ENCODE measurements around the gene SIAH2. TPM values are rescaled to one million over a fixed set of nuclear protein-coding genes. Genes with fewer than 3 reads are reported as not detected.

SIAH2 gene
- total and polyA plus RNA-seq, 2 experiments from 2014 or later: 6.3 to 28.8 TPM

DNA sequence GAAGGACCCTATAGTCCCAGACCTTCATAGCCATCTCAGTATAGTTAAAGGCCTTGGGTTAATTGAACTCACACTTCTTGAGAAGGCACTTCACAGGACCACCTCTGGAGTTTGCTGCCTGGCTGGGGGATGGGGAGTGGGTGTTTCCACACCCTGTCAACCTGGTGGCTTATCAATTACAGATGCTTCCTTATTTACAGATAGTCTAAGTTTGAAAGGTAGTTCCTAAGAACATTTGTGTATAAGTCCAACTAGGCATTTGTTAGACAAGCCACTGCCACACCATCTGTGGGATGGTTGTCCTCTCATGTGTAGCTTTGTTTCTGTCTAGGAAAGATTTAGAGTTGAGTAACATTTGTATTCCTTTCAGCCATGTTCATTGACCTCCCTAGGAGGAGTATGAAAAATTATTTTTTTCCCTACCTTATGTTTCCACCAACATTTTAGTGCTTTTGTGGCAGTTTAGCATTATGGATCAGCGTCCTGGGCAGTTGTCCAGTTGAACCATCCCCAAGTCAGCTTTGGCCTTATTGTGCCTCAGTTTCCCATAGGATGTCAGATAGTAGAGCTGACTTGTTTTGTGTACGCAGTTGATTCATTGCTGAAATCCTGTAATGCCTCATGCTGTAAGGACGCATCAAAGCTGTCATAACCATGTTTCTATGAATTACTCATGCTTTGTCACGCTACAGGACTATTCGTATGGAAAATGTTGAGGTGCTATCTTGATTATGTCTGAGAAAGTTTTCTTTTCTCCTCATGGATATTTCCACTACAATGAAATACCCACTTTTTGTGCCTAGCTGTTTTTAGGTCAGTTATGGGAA, 21.2 kb upstream of the SIAH2 start:
- no peak overlapping the region for H3K27ac Mint-ChIP-seq
- Histone ChIP-seq H3K4me1 (ENCODE audit: insufficient read depth) (no peaks in the 10 kb centered on the region), H3K4me2 (no peak overlapping the region), H3F3A (replicated peaks; ENCODE audit: low read depth) (no peaks in the 10 kb centered on the region), H3K27ac (ENCODE audit: low read depth) (no peak overlapping the region), H3K79me2 (replicated peaks; ENCODE audit: insufficient read depth) (no peaks in the 10 kb centered on the region), H2AFZ (no peak overlapping the region), H4K20me1 (replicated peaks; ENCODE audit: insufficient read depth) (no peaks in the 10 kb centered on the region), H3K27me3 (ENCODE audit: insufficient read depth) (no peaks in the 10 kb centered on the region), H3K9me2 (ENCODE audit: insufficient read depth) (0 out of 2 replicates have a peak, but pooled peaks cover 6% of the 10 kb centered on the region), H3K36me3 (ENCODE audit: insufficient read depth) (no peaks in the 10 kb centered on the region), H3K4me3 (no peak overlapping the region)
- H3K36me3 Mint-ChIP-seq (ENCODE audit: low read depth): no peaks in the 10 kb centered on the region
- no peak overlapping the region for H3K4me3 Mint-ChIP-seq
- H3K27me3 Mint-ChIP-seq (ENCODE audit: insufficient read depth, low read depth, poor library complexity): peaks cover 7% of the 10 kb centered on the region
- H3K9me3 Mint-ChIP-seq: peaks cover 5% of the 10 kb centered on the region; the same call in 1 of the 3 replicates
- no peaks in the 10 kb centered on the region for H3K4me1 Mint-ChIP-seq
- ATAC-seq: no peak
- DNase-seq (ENCODE audit: low spot score): no peak
- TF ChIP-seq ZNF114 (CRISPR knock-in tag; IDR thresholded peaks at IDR 0.05): no peak
- no peak for TF ChIP-seq CREB1 (CRISPR knock-in tag; IDR thresholded peaks at IDR 0.05; ENCODE audit: low read depth)
- TF ChIP-seq, protein P1, sequence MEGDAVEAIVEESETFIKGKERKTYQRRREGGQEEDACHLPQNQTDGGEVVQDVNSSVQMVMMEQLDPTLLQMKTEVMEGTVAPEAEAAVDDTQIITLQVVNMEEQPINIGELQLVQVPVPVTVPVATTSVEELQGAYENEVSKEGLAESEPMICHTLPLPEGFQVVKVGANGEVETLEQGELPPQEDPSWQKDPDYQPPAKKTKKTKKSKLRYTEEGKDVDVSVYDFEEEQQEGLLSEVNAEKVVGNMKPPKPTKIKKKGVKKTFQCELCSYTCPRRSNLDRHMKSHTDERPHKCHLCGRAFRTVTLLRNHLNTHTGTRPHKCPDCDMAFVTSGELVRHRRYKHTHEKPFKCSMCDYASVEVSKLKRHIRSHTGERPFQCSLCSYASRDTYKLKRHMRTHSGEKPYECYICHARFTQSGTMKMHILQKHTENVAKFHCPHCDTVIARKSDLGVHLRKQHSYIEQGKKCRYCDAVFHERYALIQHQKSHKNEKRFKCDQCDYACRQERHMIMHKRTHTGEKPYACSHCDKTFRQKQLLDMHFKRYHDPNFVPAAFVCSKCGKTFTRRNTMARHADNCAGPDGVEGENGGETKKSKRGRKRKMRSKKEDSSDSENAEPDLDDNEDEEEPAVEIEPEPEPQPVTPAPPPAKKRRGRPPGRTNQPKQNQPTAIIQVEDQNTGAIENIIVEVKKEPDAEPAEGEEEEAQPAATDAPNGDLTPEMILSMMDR (conservative IDR thresholded peaks at IDR 0.05; ENCODE audit: low read depth in 2 of 2): no peak
- no peak for TF ChIP-seq ZNF331 (CRISPR knock-in tag; IDR thresholded peaks at IDR 0.05; ENCODE audit: low read depth)
- no peak for TF ChIP-seq ETS1 (IDR thresholded peaks at IDR 0.05)
- no peak for TF ChIP-seq NANOG (IDR thresholded peaks at IDR 0.05; ENCODE audit: borderline replicate concordance)
- TF ChIP-seq EZH2phosphoT487 (IDR thresholded peaks at IDR 0.05; ENCODE audit: unreplicated experiment): no peak
- no peak for TF ChIP-seq STAT1 (IDR thresholded peaks at IDR 0.05; ENCODE audit: unreplicated experiment)
- TF ChIP-seq POLR2AphosphoS5 (IDR thresholded peaks at IDR 0.05; ENCODE audit: low read depth): no peak
- no peak for TF ChIP-seq JUNB (IDR thresholded peaks at IDR 0.05; ENCODE audit: unreplicated experiment)
- TF ChIP-seq ZNF462 (CRISPR knock-in tag; IDR thresholded peaks at IDR 0.05): no peak
- TF ChIP-seq EZH2 (IDR thresholded peaks at IDR 0.05; ENCODE audit: low read depth, unreplicated experiment): no peak
- no peak for TF ChIP-seq REST (IDR thresholded peaks at IDR 0.05; ENCODE audit: unreplicated experiment)
